Measurements from ENCODE around the gene SCRG1.

The SCRG1 gene

DNA sequence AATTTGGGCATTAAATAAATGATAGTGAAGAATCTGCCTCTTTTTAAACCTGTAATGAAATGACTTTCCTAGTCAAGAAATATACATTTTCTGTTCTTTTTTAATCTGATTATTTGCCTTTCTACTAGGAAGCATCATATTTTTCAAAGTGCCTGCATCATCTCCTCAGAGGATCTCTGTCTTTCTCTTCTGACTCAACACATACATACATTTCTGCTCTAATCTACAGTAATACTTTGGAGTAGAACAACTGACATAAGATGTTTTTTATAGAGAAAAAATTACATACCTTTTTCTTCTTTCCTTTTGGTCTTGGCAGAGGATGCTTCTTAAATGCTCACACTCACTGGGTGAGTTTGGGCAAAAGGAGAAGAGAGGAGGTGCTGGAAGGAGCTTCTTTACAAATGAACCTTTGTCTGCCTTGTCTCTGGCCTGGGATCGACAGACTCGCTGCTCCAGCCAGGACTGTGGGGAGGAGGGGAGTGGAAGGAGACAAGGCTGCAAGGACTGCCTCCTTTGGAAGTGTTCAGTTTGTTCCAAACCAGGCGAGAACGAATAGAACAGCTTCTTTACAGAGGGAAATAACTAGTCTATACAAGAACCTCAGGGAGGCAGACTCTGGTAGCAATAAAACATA, at the start of gene SCRG1:
Gene SCRG1 (minus strand): TSS at position 338 of the 637 bp plus-strand sequence. CDS start 7,702 bp downstream, outside the sequence.
- Histone ChIP-seq H3K9ac (ENCODE audit: low read length) (no peak within 1 kb of the TSS), H3K27me3 (ENCODE audit: control insufficient read depth in 1 of 2, insufficient read depth in 2 of 2, low read length in 2 of 2) (no peaks in the 10 kb centered on the region), H3K9me3 (ENCODE audit: low read length) (no peaks in the 10 kb centered on the region), H3K36me3 (ENCODE audit: insufficient read depth, low read length) (peaks cover 2% of the 10 kb centered on the region), H3K4me3 (ENCODE audit: low read depth in 1 of 2, low read length in 2 of 2) (peak within 1 kb of the TSS; percentile 9 to 30), H3K4me1 (ENCODE audit: insufficient read depth, low read length) (peaks cover 22% of the 10 kb centered on the region), H3K27ac (ENCODE audit: low read depth, low read length) (peak within 1 kb of the TSS; percentile 62)

DNA sequence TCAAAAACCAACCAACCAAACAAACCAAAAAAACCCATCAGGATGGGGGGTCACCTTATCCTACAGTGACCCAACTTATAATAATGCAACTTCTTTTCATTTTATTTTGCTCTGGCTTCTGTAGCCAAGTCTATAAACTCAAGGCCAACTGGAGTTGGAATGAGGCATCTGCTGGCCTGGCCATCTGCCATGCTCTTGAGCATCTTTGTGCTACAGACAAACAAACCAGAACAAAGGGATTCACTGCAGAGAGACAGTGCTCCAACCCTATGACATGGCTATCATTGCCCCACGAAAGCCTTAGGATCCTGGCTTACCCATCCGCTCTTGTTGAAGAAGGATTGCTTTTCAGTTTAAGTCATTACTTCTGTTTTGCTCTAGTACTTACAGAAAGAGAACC, 49.2 kb upstream of the SCRG1 start:
- H3K27ac ChIP-seq (ENCODE audit: low read depth, low read length), result peak overlapping the region; percentile 67

DNA sequence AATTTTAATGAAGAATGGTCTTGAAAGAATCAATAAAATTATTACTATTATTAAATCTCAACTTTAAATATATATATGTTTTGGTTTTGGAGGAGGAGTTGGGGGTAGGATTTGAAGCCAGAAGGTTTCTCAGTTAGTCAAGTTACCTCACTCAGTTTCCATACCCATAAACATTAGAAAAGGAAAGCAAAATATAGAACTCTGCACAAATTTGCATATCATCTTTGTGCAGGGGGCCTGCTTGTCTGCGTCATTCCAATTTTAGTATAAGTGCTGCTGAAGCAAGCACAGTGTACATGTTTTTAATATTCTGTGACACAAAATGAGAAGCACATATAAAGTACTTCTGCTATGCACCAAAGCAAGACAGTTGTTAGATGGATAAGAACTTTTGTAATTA, 47.5 kb upstream of the SCRG1 start:
- H3K4me3 ChIP-seq (ENCODE audit: low read depth in 1 of 2, low read length in 2 of 2), result no peak overlapping the region
- H3K27ac ChIP-seq (ENCODE audit: low read depth, low read length), result no peak overlapping the region
- H3K36me3 ChIP-seq (ENCODE audit: insufficient read depth, low read length), result no peaks in the 10 kb centered on the region

More for the DNA sequence above, 49.2 kb upstream of the SCRG1 start:
- Histone ChIP-seq H3K27me3 (ENCODE audit: control insufficient read depth in 1 of 2, insufficient read depth in 2 of 2, low read length in 2 of 2) (no peaks in the 10 kb centered on the region), H3K9me3 (ENCODE audit: low read length) (no peaks in the 10 kb centered on the region), H3K4me3 (ENCODE audit: low read depth in 1 of 2, low read length in 2 of 2) (peak overlapping the region in 1 of 2 donors; percentile 14), H3K9ac (ENCODE audit: low read length) (no peak overlapping the region), H3K4me1 (ENCODE audit: insufficient read depth, low read length) (peaks cover 32% of the 10 kb centered on the region), H3K36me3 (ENCODE audit: insufficient read depth, low read length) (no peaks in the 10 kb centered on the region)

DNA sequence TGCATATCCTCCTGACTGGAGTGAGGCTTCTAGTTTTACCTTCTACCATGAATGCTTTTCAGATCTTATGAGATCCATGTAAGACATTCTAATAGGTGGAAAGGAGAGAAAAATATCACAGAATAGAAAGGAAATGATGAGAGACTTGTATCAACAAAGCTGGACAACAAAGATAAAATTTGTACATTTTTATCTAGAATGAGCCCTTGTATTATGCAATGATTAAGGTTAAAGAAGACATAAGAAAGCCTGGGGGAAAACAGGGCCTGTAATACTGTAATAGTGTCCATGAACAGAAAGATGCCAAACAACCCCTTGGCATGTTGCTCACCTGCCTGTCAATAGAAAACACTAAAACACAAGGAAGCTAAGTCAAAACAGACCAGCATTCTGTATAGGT, 44.2 kb upstream of the SCRG1 start:
- no peak overlapping the region for H3K4me3 ChIP-seq (ENCODE audit: low read depth in 1 of 2, low read length in 2 of 2)
- no peaks in the 10 kb centered on the region for H3K9me3 ChIP-seq (ENCODE audit: low read length)
- no peak overlapping the region for H3K27ac ChIP-seq (ENCODE audit: low read depth, low read length)
- H3K4me1 ChIP-seq (ENCODE audit: insufficient read depth, low read length), result peaks cover 9% of the 10 kb centered on the region
- no peaks in the 10 kb centered on the region for H3K36me3 ChIP-seq (ENCODE audit: insufficient read depth, low read length)
- no peak overlapping the region for H3K9ac ChIP-seq (ENCODE audit: low read length)
- H3K27me3 ChIP-seq (ENCODE audit: control insufficient read depth in 1 of 2, insufficient read depth in 2 of 2, low read length in 2 of 2), result no peaks in the 10 kb centered on the region

More for the DNA sequence above, 47.5 kb upstream of the SCRG1 start:
- H3K9me3 ChIP-seq (ENCODE audit: low read length), result no peaks in the 10 kb centered on the region
- peaks cover 32% of the 10 kb centered on the region for H3K4me1 ChIP-seq (ENCODE audit: insufficient read depth, low read length)
- H3K27me3 ChIP-seq (ENCODE audit: control insufficient read depth in 1 of 2, insufficient read depth in 2 of 2, low read length in 2 of 2), result no peaks in the 10 kb centered on the region
- no peak overlapping the region for H3K9ac ChIP-seq (ENCODE audit: low read length)

DNA sequence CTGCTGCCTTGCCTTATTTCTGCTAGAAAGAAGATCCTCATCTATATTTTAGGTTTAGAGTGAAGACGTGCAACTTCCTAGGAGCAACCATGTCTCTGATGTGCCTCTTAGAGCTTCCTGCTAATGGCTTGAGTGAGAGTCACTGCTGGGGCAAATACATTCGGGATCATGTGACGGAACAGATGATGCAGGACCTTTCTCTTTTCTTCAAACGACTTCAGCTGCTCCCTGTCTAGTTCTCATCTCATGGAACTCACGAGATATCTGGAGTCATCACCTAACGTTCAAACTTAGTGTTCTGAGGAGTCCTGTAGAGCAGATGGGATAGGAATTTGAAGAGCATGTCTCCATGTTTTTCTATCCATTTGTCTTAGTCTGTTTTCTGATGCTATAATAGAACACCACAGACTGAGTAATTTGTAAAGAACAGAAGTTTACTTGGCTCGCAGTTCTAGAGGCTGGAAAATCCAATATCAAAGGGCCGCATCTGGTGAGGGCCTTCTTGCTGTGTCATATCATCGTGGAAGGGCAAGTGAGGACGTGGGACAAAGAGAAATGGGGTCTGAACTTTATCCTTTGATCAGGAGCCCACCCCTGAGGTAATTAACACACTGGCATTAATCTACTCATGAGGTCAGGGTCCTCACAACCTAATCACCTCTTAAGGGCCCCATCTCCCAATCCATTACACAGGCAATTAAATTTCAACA, 43.5 kb upstream of the SCRG1 start:
- Histone ChIP-seq H3K4me3 (ENCODE audit: low read depth in 1 of 2, low read length in 2 of 2) (no peak overlapping the region), H3K4me1 (ENCODE audit: insufficient read depth, low read length) (peaks cover 5% of the 10 kb centered on the region), H3K9ac (ENCODE audit: low read length) (no peak overlapping the region), H3K36me3 (ENCODE audit: insufficient read depth, low read length) (no peaks in the 10 kb centered on the region), H3K9me3 (ENCODE audit: low read length) (no peaks in the 10 kb centered on the region), H3K27ac (ENCODE audit: low read depth, low read length) (no peak overlapping the region), H3K27me3 (ENCODE audit: control insufficient read depth in 1 of 2, insufficient read depth in 2 of 2, low read length in 2 of 2) (no peaks in the 10 kb centered on the region)

DNA sequence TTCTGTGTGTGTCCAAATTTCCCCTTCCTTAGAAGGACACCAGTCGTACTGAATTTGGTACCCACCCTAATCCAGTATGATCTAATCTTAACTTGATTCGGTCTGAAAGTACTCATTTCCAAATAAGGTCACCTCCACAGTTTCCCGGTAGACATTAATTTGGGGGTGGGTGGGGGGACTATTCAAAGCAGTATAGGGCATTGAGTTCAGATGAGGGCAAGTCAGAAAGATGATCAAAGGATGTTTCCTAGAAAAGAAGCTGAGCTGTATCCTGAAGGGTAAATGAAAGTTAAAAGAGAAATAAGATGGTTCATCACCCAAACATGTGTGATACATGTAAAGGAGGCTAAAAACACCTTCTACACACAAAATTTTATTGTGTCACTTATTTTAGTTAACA, 42.0 kb upstream of the SCRG1 start:
- H3K4me1 ChIP-seq (ENCODE audit: insufficient read depth, low read length), result peaks cover 16% of the 10 kb centered on the region
- H3K9me3 ChIP-seq (ENCODE audit: low read length), result no peaks in the 10 kb centered on the region
- no peaks in the 10 kb centered on the region for H3K27me3 ChIP-seq (ENCODE audit: control insufficient read depth in 1 of 2, insufficient read depth in 2 of 2, low read length in 2 of 2)
- no peak overlapping the region for H3K4me3 ChIP-seq (ENCODE audit: low read depth in 1 of 2, low read length in 2 of 2)
- no peak overlapping the region for H3K27ac ChIP-seq (ENCODE audit: low read depth, low read length)
- no peaks in the 10 kb centered on the region for H3K36me3 ChIP-seq (ENCODE audit: insufficient read depth, low read length)
- H3K9ac ChIP-seq (ENCODE audit: low read length), result no peak overlapping the region

DNA sequence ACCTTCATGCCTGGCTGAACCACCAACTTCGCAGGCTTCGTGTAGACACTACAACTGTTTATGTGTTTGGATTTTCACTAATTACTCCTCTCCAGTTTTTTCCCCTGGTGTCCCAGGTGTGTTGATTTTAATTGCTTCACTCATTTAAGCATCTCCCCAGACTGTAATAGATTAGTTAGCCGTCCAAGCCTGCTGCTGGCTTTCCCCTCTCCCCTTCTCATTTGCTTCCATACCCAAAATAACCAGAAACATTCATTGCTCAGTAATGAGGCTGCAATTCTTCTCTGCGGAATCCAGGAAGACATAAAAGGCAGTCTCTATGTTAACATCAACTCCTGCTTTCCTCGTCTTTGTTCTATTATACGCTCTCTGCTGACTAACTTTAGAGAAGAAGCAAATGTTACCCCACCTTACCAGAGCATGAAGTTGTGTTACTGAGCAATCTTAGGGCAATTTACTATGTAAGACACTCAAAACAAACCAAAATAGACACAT, 37.9 kb upstream of the SCRG1 start:
- Histone ChIP-seq H3K9me3 (ENCODE audit: low read length) (no peaks in the 10 kb centered on the region), H3K36me3 (ENCODE audit: insufficient read depth, low read length) (no peaks in the 10 kb centered on the region), H3K27ac (ENCODE audit: low read depth, low read length) (peak overlapping the region; percentile 47), H3K4me1 (ENCODE audit: insufficient read depth, low read length) (peaks cover 16% of the 10 kb centered on the region), H3K9ac (ENCODE audit: low read length) (no peak overlapping the region), H3K4me3 (ENCODE audit: low read depth in 1 of 2, low read length in 2 of 2) (peak overlapping the region in 1 of 2 donors; percentile 0), H3K27me3 (ENCODE audit: control insufficient read depth in 1 of 2, insufficient read depth in 2 of 2, low read length in 2 of 2) (no peaks in the 10 kb centered on the region)

DNA sequence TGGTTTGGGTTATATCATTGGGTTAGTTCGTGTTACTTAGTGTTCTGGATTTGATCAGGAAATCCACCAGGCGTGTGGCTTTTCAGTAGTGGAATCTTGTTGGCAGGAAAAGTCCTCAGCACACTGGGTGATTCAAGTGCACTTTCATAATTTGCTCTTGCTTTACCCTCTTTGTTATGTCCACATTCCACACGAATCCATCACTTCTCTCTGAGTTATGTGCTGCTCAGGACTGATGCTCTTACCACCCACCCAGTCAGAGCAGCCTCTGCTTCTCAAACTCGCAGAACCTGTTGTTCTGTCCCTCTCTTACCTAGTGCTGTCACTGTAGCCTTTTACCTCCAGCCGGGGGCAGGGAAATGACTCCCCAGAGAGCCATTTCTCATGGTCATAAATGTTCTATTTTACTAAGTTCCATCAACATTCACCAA, 37.2 kb upstream of the SCRG1 start:
- peak overlapping the region; percentile 13 for H3K27ac ChIP-seq (ENCODE audit: low read depth, low read length)
- peaks cover 16% of the 10 kb centered on the region for H3K4me1 ChIP-seq (ENCODE audit: insufficient read depth, low read length)
- no peaks in the 10 kb centered on the region for H3K36me3 ChIP-seq (ENCODE audit: insufficient read depth, low read length)
- H3K9ac ChIP-seq (ENCODE audit: low read length), result no peak overlapping the region
- H3K9me3 ChIP-seq (ENCODE audit: low read length), result no peaks in the 10 kb centered on the region
- no peaks in the 10 kb centered on the region for H3K27me3 ChIP-seq (ENCODE audit: control insufficient read depth in 1 of 2, insufficient read depth in 2 of 2, low read length in 2 of 2)
- peak overlapping the region in 1 of 2 donors; percentile 39 for H3K4me3 ChIP-seq (ENCODE audit: low read depth in 1 of 2, low read length in 2 of 2)

DNA sequence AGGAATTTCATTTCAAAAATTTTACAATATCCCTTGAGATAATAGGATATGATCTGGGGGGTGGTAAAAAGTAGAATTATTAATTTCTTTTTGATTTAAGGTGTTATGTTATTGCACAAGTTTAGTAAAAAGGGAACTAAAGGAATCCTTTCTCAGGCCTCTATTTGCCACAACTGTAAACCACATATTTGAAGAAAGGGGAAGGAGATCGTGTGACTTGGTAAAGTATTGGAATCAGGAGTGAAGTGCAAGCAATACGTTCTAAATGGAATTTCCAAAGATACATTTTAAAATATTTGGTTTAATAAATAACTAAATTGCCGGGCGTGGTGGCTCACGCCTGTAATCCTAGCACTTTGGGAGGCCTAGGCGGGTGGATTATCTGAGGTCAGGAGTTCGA, 35.3 kb upstream of the SCRG1 start:
- Histone ChIP-seq H3K36me3 (ENCODE audit: insufficient read depth, low read length) (no peaks in the 10 kb centered on the region), H3K27ac (ENCODE audit: low read depth, low read length) (no peak overlapping the region), H3K27me3 (ENCODE audit: control insufficient read depth in 1 of 2, insufficient read depth in 2 of 2, low read length in 2 of 2) (no peaks in the 10 kb centered on the region), H3K9ac (ENCODE audit: low read length) (no peak overlapping the region), H3K9me3 (ENCODE audit: low read length) (no peaks in the 10 kb centered on the region), H3K4me1 (ENCODE audit: insufficient read depth, low read length) (peaks cover 16% of the 10 kb centered on the region), H3K4me3 (ENCODE audit: low read depth in 1 of 2, low read length in 2 of 2) (no peak overlapping the region)

DNA sequence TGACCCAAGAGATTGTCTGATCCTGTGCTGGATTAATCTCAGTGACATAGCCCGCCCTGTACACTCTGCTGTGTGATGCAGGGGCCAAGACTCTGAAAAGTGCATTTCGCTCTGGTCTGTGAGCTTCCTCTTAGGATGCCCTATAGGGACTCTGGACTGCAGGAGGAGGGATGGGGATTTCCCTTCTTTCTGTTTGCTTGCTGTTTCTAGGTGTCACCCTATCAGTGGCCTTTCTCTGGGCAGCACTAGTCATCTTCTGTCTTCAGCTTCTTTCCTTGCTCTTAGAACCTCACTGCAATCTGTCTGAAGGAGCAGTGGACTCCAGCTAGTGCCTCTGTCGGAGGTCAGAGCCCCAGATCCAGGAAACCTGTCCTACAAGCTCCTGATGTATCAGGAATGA, 34.5 kb upstream of the SCRG1 start:
- H3K9me3 ChIP-seq (ENCODE audit: low read length), result no peaks in the 10 kb centered on the region
- H3K4me1 ChIP-seq (ENCODE audit: insufficient read depth, low read length), result peaks cover 16% of the 10 kb centered on the region
- H3K4me3 ChIP-seq (ENCODE audit: low read depth in 1 of 2, low read length in 2 of 2), result no peak overlapping the region
- no peaks in the 10 kb centered on the region for H3K36me3 ChIP-seq (ENCODE audit: insufficient read depth, low read length)
- no peaks in the 10 kb centered on the region for H3K27me3 ChIP-seq (ENCODE audit: control insufficient read depth in 1 of 2, insufficient read depth in 2 of 2, low read length in 2 of 2)
- H3K27ac ChIP-seq (ENCODE audit: low read depth, low read length), result no peak overlapping the region
- H3K9ac ChIP-seq (ENCODE audit: low read length), result no peak overlapping the region

DNA sequence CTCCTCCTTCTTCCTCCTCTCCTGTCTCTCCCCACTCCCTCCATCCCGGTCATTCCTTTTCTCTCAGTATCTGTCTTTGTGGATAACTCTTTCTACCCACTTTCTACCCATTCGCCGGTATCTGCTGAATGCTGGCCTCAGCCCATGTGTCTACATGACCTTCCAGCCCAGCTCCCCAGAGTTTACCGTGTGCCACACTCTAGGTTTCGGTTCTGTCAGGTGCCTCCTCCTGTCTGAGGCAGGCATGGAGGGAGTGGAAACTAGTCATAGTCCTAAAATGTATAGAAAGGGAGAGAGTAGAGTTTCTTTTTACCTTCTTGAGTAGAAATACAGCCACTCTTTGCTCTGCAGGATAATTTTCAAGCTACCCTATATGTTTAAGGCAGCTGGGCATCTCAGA, 33.5 kb upstream of the SCRG1 start:
- Histone ChIP-seq H3K27me3 (ENCODE audit: control insufficient read depth in 1 of 2, insufficient read depth in 2 of 2, low read length in 2 of 2) (no peaks in the 10 kb centered on the region), H3K9ac (ENCODE audit: low read length) (no peak overlapping the region), H3K27ac (ENCODE audit: low read depth, low read length) (no peak overlapping the region), H3K9me3 (ENCODE audit: low read length) (no peaks in the 10 kb centered on the region), H3K4me3 (ENCODE audit: low read depth in 1 of 2, low read length in 2 of 2) (no peak overlapping the region), H3K4me1 (ENCODE audit: insufficient read depth, low read length) (peaks cover 13% of the 10 kb centered on the region), H3K36me3 (ENCODE audit: insufficient read depth, low read length) (no peaks in the 10 kb centered on the region)
